Neuronal stem cell (in vitro differentiated cells): ENCODE results near the gene CRCP.
"Not testable (repeated sequence)": the region's sequence is repeated elsewhere in the genome, so short reads cannot be mapped to it uniquely, and the experiment has no call there.

Source experiments
- DNase-seq: peaks from one replicate; pipeline ENCODE4 v3.0.0-alpha.2; 2013; ENCODE audit warnings: low spot score
- H2AFZ ChIP-seq: one replicate; pipeline ENCODE4 v1.6.1; 2013; ENCODE audit warnings: mild to moderate bottlenecking, low read length, inconsistent platforms
- H2AK5ac ChIP-seq: 2 replicates; pipeline ENCODE4 v1.6.1; 2013; ENCODE audit warnings: low read depth, mild to moderate bottlenecking, inconsistent platforms, low read length, moderate library complexity, mixed read lengths
- H2BK120ac ChIP-seq: 2 replicates; pipeline ENCODE4 v1.6.1; 2013; ENCODE audit warnings: low read depth, mild to moderate bottlenecking, inconsistent platforms, low read length, moderate library complexity, mixed read lengths
- H2BK12ac ChIP-seq: one replicate; pipeline ENCODE4 v1.6.1; 2013; ENCODE audit warnings: low read length, inconsistent platforms
- H2BK15ac ChIP-seq: 2 replicates; pipeline ENCODE4 v1.6.1; 2013; ENCODE audit warnings: mild to moderate bottlenecking, low read length, inconsistent platforms, mixed read lengths
- H2BK5ac ChIP-seq: one replicate; pipeline ENCODE4 v1.6.1; 2013; ENCODE audit warnings: inconsistent platforms, mild to moderate bottlenecking, low read length, moderate library complexity
- H3K14ac ChIP-seq: one replicate; pipeline ENCODE4 v1.6.1; 2013; ENCODE audit warnings: low read length, inconsistent platforms
- H3K18ac ChIP-seq: 2 replicates; pipeline ENCODE4 v1.6.1; 2013; ENCODE audit warnings: low read length, inconsistent platforms
- H3K23ac ChIP-seq: 2 replicates; pipeline ENCODE4 v1.6.1; 2013; ENCODE audit warnings: low read depth, mild to moderate bottlenecking, mixed read lengths, low read length, inconsistent platforms; ENCODE audit not compliant: poor library complexity
- H3K27ac ChIP-seq: replicated peaks from 3 replicates; pipeline ENCODE4 v1.5.1; 2013; ENCODE audit warnings: low read length, inconsistent platforms
- H3K27me3 ChIP-seq, 3 experiments: 2 replicates each; pipeline ENCODE4 v1.6.1; 2013; ENCODE audit warnings: low read length in 3 of 3, mild to moderate bottlenecking in 2 of 3, inconsistent platforms in 1 of 3, low read depth in 1 of 3, mixed read lengths in 1 of 3, moderate library complexity in 1 of 3; ENCODE audit not compliant: control insufficient read depth in 3 of 3, insufficient read depth in 3 of 3
- H3K36me3 ChIP-seq, 2 donors: replicated peaks in 1 of 2; 2 replicates each; pipeline ENCODE4 v1.6.1; 2013; ENCODE audit warnings: low read length in 2 of 2; ENCODE audit not compliant: control insufficient read depth in 2 of 2, insufficient read depth in 2 of 2
- H3K4ac ChIP-seq: 2 replicates; pipeline ENCODE4 v1.6.1; 2013; ENCODE audit warnings: inconsistent platforms, mild to moderate bottlenecking, low read length, moderate library complexity
- H3K4me1 ChIP-seq, 2 donors: 1 replicate in 1 of 2; 2 replicates in 1 of 2; pipeline ENCODE4 v1.6.1; 2013; ENCODE audit warnings: low read length in 2 of 2, low read depth in 1 of 2; ENCODE audit not compliant: control insufficient read depth in 2 of 2, insufficient read depth in 1 of 2
- H3K4me2 ChIP-seq: one replicate; pipeline ENCODE4 v1.6.1; 2013; ENCODE audit warnings: mild to moderate bottlenecking, low read length, inconsistent platforms; ENCODE audit not compliant: insufficient read depth, poor library complexity, severe bottlenecking
- H3K4me3 ChIP-seq, 2 donors: 2 replicates each; pipeline ENCODE4 v1.5.1; 2013; ENCODE audit warnings: low read length in 2 of 2, mild to moderate bottlenecking in 2 of 2, inconsistent platforms in 1 of 2, moderate library complexity in 1 of 2
- H3K79me1 ChIP-seq: one replicate; pipeline ENCODE4 v1.6.1; 2013; ENCODE audit warnings: low read depth, mild to moderate bottlenecking, inconsistent platforms, low read length, moderate library complexity
- H3K9ac ChIP-seq: one replicate; pipeline ENCODE4 v1.6.1; 2013; ENCODE audit warnings: mild to moderate bottlenecking, low read depth, low read length, inconsistent platforms; ENCODE audit not compliant: poor library complexity
- H3K9me3 ChIP-seq, 2 donors: replicated peaks in 1 of 2; 2 replicates each; pipeline versions ENCODE3 to v1.6.1; 2013; ENCODE audit warnings: low read length in 2 of 2, mild to moderate bottlenecking in 2 of 2, inconsistent platforms in 1 of 2, low read depth in 1 of 2, mixed read lengths in 1 of 2, moderate library complexity in 1 of 2; ENCODE audit not compliant: control insufficient read depth in 2 of 2, insufficient read depth in 1 of 2
- H4K8ac ChIP-seq: one replicate; pipeline ENCODE4 v1.6.1; 2013; ENCODE audit warnings: low read depth, mild to moderate bottlenecking, inconsistent platforms, low read length, moderate library complexity
- H4K91ac ChIP-seq: one replicate; pipeline ENCODE4 v1.6.1; 2013; ENCODE audit warnings: low read length, low read depth, mild to moderate bottlenecking, inconsistent platforms; ENCODE audit not compliant: poor library complexity
- WGBS, 2 donors: extraction: QIAGEN DNeasy Blood & Tissue Kit; methylation state at CpG; one replicate each; pipeline ENCODE4 v1.1.7; 2013; ENCODE audit warnings: missing lambda C conversion rate in 2 of 2, mixed read lengths in 1 of 2; ENCODE audit not compliant: insufficient read length in 2 of 2, insufficient replicate concordance in 1 of 2; ENCODE audit errors: extremely low coverage in 2 of 2; 5-methylcytosine and 5-hydroxymethylcytosine counted together

Gene CRCP

GRCh38 chr7:66153691-66154090, 39.0 kb downstream of the CRCP start:
- no peak for DNase-seq

GRCh38 chr7:66156035-66156434, 41.4 kb downstream of the CRCP start:
- H2AFZ ChIP-seq, H2AK5ac ChIP-seq, H2BK15ac ChIP-seq, H2BK12ac ChIP-seq, H3K4me2 ChIP-seq, H2BK120ac ChIP-seq, H3K14ac ChIP-seq, H3K9me3 ChIP-seq, H3K4ac ChIP-seq, DNase-seq, H3K79me1 ChIP-seq, H3K4me3 ChIP-seq, H2BK5ac ChIP-seq, H4K8ac ChIP-seq, H3K27me3 ChIP-seq, H3K23ac ChIP-seq, H4K91ac ChIP-seq, H3K18ac ChIP-seq, H3K9ac ChIP-seq, H3K27ac ChIP-seq, H3K4me1 ChIP-seq: not testable (repeated sequence)
- peaks cover 15 to 72% of the 10 kb centered on the region in 2 donors for H3K36me3 ChIP-seq
- no CpG with 5 or more reads among the region's 7 CpGs for WGBS, 2 donors

More at GRCh38 chr7:66153691-66154090, 39.0 kb downstream of the CRCP start:
- H2BK12ac ChIP-seq: no peak overlapping the region
- no peak overlapping the region for H2BK120ac ChIP-seq
- peaks cover 0 to 9% of the 10 kb centered on the region in 2 donors for H3K4me1 ChIP-seq
- H2AFZ ChIP-seq: no peak overlapping the region
- H3K14ac ChIP-seq: no peak overlapping the region
- no peak overlapping the region for H4K8ac ChIP-seq
- no peak overlapping the region for H2AK5ac ChIP-seq
- H3K27ac ChIP-seq: no peak overlapping the region
- H3K4me3 ChIP-seq: no peak overlapping the region
- no peak overlapping the region for H2BK5ac ChIP-seq
- H3K23ac ChIP-seq: no peak overlapping the region
- H3K79me1 ChIP-seq: no peaks in the 10 kb centered on the region
- H3K18ac ChIP-seq: no peak overlapping the region
- H3K4ac ChIP-seq: no peak overlapping the region
- H3K4me2 ChIP-seq: no peak overlapping the region
- no CpG with 5 or more reads among the region's 11 CpGs for WGBS, 2 donors
- no peaks in the 10 kb centered on the region for H3K27me3 ChIP-seq
- peaks cover 17 to 88% of the 10 kb centered on the region in 2 donors for H3K36me3 ChIP-seq
- H4K91ac ChIP-seq: no peak overlapping the region
- H3K9ac ChIP-seq: no peak overlapping the region
- H3K9me3 ChIP-seq: peaks cover 0 to 4% of the 10 kb centered on the region in 2 donors
- H2BK15ac ChIP-seq: no peak overlapping the region

GRCh38 chr7:66157060-66157459, 42.4 kb downstream of the CRCP start:
- no peak overlapping the region for H3K9ac ChIP-seq
- H3K4me2 ChIP-seq: no peak overlapping the region
- no CpG with 5 or more reads among the region's 3 CpGs for WGBS, 2 donors
- no peak overlapping the region for H2AFZ ChIP-seq
- no peak overlapping the region for H4K8ac ChIP-seq
- no peak overlapping the region for H2AK5ac ChIP-seq
- H2BK5ac ChIP-seq: no peak overlapping the region
- H3K36me3 ChIP-seq: peaks cover 14 to 63% of the 10 kb centered on the region in 2 donors
- peaks cover 0 to 8% of the 10 kb centered on the region in 2 donors for H3K4me1 ChIP-seq
- no peak overlapping the region for H3K27ac ChIP-seq
- no peak overlapping the region for H4K91ac ChIP-seq
- no peak overlapping the region for H2BK120ac ChIP-seq
- H2BK12ac ChIP-seq: no peak overlapping the region
- no peak for DNase-seq
- H3K4ac ChIP-seq: no peak overlapping the region
- no peak overlapping the region for H3K14ac ChIP-seq
- H3K27me3 ChIP-seq: no peaks in the 10 kb centered on the region
- H3K23ac ChIP-seq: no peak overlapping the region
- H2BK15ac ChIP-seq: no peak overlapping the region
- no peaks in the 10 kb centered on the region for H3K79me1 ChIP-seq
- H3K9me3 ChIP-seq: peaks cover 0 to 4% of the 10 kb centered on the region in 2 donors
- no peak overlapping the region for H3K4me3 ChIP-seq
- H3K18ac ChIP-seq: no peak overlapping the region

- H4K8ac ChIP-seq: no peak overlapping the region
- no peaks in the 10 kb centered on the region for H3K4me1 ChIP-seq
- H2BK120ac ChIP-seq: no peak overlapping the region
- no peak overlapping the region for H3K23ac ChIP-seq
- no peak overlapping the region for H2BK15ac ChIP-seq
- H3K27me3 ChIP-seq: no peaks in the 10 kb centered on the region
- no peak overlapping the region for H2AK5ac ChIP-seq
- no peak overlapping the region for H3K4me3 ChIP-seq
- H2AFZ ChIP-seq: no peak overlapping the region
- no peak overlapping the region for H2BK5ac ChIP-seq
- H3K14ac ChIP-seq: no peak overlapping the region
- H2BK12ac ChIP-seq: no peak overlapping the region
- H3K79me1 ChIP-seq: no peaks in the 10 kb centered on the region
- no peak overlapping the region for H3K18ac ChIP-seq
- no peak for DNase-seq
- H4K91ac ChIP-seq: no peak overlapping the region
- peaks cover 4 to 9% of the 10 kb centered on the region in 2 donors for H3K36me3 ChIP-seq
- no peak overlapping the region for H3K4me2 ChIP-seq
- WGBS, 2 donors: no CpG with 5 or more reads among the region's 4 CpGs
- H3K9me3 ChIP-seq: peaks cover 0 to 4% of the 10 kb centered on the region in 2 donors
- H3K27ac ChIP-seq: no peak overlapping the region
- no peak overlapping the region for H3K9ac ChIP-seq
- no peak overlapping the region for H3K4ac ChIP-seq
Measured at GRCh38 chr7:66162622-66163021, 48.0 kb downstream of the CRCP start.
